ENCODE data around the gene KAT8.
"Not testable (repeated sequence)": the region's sequence is repeated elsewhere in the genome, so short reads cannot be mapped to it uniquely, and the experiment has no call there.

GRCh38 chr16:31100876-31101641, 16.4 kb upstream of the KAT8 start:
- TF ChIP-seq CTCF, POLR2A (IDR thresholded peaks at IDR 0.05): not testable (repeated sequence)

Measured in uterus (tissue), 2 donors.